Pancreas (tissue), 10 donors: ENCODE results near the gene WDPCP. TPM values are rescaled to one million over a fixed set of nuclear protein-coding genes. Genes with fewer than 3 reads are reported as not detected.
"Not testable (repeated sequence)": the region's sequence is repeated elsewhere in the genome, so short reads cannot be mapped to it uniquely, and the experiment has no call there.

Experiments used
- ATAC-seq, 4 donors: fragments of 200-7000 bp; cut with Tn5 transposase; one replicate each; pipeline versions ENCODE4 v1.8.0 to v1.9.1; 2020; ENCODE audit warnings: mild to moderate bottlenecking in 4 of 4, moderate library complexity in 4 of 4
- DNase-seq, 6 donors: peaks; one replicate each; pipeline ENCODE4 v3.0.0-alpha.2; 2020
- FAIRE-seq: peaks from 2 replicates; lab custom pipeline; 2012; peaks lifted over from hg19 to GRCh38; lab: Jason Lieb, UNC
- H3K27ac ChIP-seq, 4 donors: fragments of 200-600 bp; sonication (generic); 1 replicate in 3 of 4; 2 replicates in 1 of 4; pipeline versions ENCODE4 v1.5.0 to v1.8.0; 2020
- H3K27me3 ChIP-seq, 4 donors: fragments of 200-600 bp; one replicate each; pipeline ENCODE4 v1.8.0; 2021
- H3K36me3 ChIP-seq, 3 donors: fragments of 200-600 bp; sonication (generic) in 1 of 3; one replicate each; pipeline versions ENCODE4 v1.5.0 to v1.8.0; 2020 to 2021
- H3K4me1 ChIP-seq, 3 donors: fragments of 200-600 bp; one replicate each; pipeline ENCODE4 v1.8.0; 2021
- H3K4me3 ChIP-seq, 4 donors: fragments of 200-600 bp; sonication (generic) in 2 of 4; one replicate each; pipeline versions ENCODE4 v1.5.0 to v1.8.0; 2020 to 2021
- H3K9me3 ChIP-seq, 4 donors: fragments of 200-600 bp; one replicate each; pipeline ENCODE4 v1.8.0; 2021
- WGBS, 2 donors: extraction: QIAGEN DNeasy Blood & Tissue Kit; methylation state at CpG; one replicate each; pipeline ENCODE4 v1.1.7; 2013; 5-methylcytosine and 5-hydroxymethylcytosine counted together
- intact Hi-C, 3 donors: fragments of 100-400 bp; cut with DNase I; formaldehyde crosslinking; loops; one replicate each; pipeline versions ENCODE4 v1.11.1 to v1.14.2; 2022
- polyA plus RNA-seq, 2 donors: library from polyadenylated mRNA; stranded (reverse); fragments of 200-250 nt; gene quantifications; one replicate each; pipeline ENCODE4 v1.2.3, GENCODE V29; 2013
- total RNA-seq, 6 donors: library from RNA; stranded (reverse); fragmentation: NEBNext Ultra II Directional in 4 of 6; extraction: Animal tissue kit (Norgen Biotek cat#: 25700) in 4 of 6; gene quantifications; one replicate each; pipeline versions ENCODE4 v1.2.1 to v1.2.4, GENCODE V29; 2021 to 2023
- TF ChIP-seq, protein P1 (sequence below), 4 donors: fragments of 200-600 bp; sonication (generic) in 3 of 4; IDR thresholded peaks; one replicate each; pipeline versions ENCODE4 v1.5.0 to v1.8.0; 2021; ENCODE audit warnings: antibody characterized with exemption in 4 of 4
- donor health status: healthy with polysubstance abuse.
- donor health status: DM: no; HTN: no; CAD: no; lungs with moderate emphysema.
- donor health status: DM: no; HTN: no; CAD: no.
- donor health status: control.
- donor health status: control.
- donor health status: Bipolar disorder and iron deficiency.
- donor health status: DM: yes; HTN: yes; CAD: no.
- donor health status: DM: no; HTN: no; CAD: no.
- donor health status: DM: no; HTN: no; CAD: no.
- donor health status: DM: yes; HTN: yes; CAD: no.

WDPCP gene
- total and polyA plus RNA-seq, 8 donors = 1.9 to 6.1 (median 4.2) TPM

DNA sequence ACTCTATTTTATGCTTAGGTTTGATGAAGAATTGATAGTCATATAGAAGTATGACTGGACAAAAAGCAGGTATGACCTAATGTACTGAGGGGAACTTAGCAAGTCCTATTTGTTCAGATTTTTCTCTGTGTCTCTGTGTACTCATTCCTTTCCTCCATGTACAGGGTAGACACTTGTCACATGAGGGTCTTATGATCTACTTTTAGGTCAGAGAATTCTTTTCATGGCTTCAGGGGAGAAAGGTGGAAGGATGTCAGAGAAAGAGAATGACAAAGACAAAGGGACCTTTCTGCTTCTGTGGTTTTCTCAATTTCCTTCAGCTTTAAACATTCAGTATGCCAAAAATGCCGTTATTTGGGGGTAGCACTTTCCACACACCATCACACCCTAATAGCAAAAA lies 181.6 kb downstream of the WDPCP start:
- no peak for DNase-seq
- WGBS, 2 donors = 86 to 97% methylated on average over 1 of the region's 1 CpG
- H3K27ac ChIP-seq = no peak overlapping the region
- FAIRE-seq = no peak
- TF ChIP-seq, protein P1, sequence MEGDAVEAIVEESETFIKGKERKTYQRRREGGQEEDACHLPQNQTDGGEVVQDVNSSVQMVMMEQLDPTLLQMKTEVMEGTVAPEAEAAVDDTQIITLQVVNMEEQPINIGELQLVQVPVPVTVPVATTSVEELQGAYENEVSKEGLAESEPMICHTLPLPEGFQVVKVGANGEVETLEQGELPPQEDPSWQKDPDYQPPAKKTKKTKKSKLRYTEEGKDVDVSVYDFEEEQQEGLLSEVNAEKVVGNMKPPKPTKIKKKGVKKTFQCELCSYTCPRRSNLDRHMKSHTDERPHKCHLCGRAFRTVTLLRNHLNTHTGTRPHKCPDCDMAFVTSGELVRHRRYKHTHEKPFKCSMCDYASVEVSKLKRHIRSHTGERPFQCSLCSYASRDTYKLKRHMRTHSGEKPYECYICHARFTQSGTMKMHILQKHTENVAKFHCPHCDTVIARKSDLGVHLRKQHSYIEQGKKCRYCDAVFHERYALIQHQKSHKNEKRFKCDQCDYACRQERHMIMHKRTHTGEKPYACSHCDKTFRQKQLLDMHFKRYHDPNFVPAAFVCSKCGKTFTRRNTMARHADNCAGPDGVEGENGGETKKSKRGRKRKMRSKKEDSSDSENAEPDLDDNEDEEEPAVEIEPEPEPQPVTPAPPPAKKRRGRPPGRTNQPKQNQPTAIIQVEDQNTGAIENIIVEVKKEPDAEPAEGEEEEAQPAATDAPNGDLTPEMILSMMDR (IDR thresholded peaks at IDR 0.05) = no peak
- no peak overlapping the region for H3K4me3 ChIP-seq
- H3K9me3 ChIP-seq = no peaks in the 10 kb centered on the region
- H3K36me3 ChIP-seq = no peaks in the 10 kb centered on the region
- H3K27me3 ChIP-seq = no peaks in the 10 kb centered on the region
- no peaks in the 10 kb centered on the region for H3K4me1 ChIP-seq
- intact Hi-C loops = no loop called here
- ATAC-seq = no peak

DNA sequence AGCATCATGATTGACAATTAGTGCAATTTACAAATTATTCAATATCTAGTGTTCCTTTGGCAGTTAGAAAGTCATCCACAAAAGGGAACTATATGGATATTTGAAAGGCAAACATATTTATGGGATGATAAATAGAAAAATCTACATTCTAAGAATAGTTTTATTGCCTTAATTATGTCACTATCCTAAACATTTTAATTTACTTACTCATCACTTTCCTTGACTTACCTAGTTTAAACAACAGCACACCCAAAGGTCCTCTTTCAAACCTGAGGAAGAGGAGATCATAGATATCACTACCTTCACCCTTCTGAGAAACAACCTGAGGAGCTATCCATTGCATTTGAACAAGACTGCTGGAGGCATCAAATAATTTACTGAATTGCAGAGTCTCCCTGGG lies 184.5 kb downstream of the WDPCP start:
- H3K4me3 ChIP-seq = no peak overlapping the region
- intact Hi-C loops = no loop called here
- no peaks in the 10 kb centered on the region for H3K36me3 ChIP-seq
- DNase-seq = no peak
- ATAC-seq = no peak
- no peaks in the 10 kb centered on the region for H3K27me3 ChIP-seq
- FAIRE-seq = no peak
- H3K4me1 ChIP-seq = no peaks in the 10 kb centered on the region
- H3K27ac ChIP-seq = no peak overlapping the region
- H3K9me3 ChIP-seq = no peaks in the 10 kb centered on the region
- TF ChIP-seq, protein P1 (IDR thresholded peaks at IDR 0.05) = no peak

- H3K36me3 ChIP-seq = not testable (repeated sequence)
- WGBS, 2 donors = 78 to 96% methylated on average over 3 of the region's 3 CpGs
These were observed 185.4 kb downstream of the WDPCP start for GRCh38 chr2:63402889-63403288.

DNA sequence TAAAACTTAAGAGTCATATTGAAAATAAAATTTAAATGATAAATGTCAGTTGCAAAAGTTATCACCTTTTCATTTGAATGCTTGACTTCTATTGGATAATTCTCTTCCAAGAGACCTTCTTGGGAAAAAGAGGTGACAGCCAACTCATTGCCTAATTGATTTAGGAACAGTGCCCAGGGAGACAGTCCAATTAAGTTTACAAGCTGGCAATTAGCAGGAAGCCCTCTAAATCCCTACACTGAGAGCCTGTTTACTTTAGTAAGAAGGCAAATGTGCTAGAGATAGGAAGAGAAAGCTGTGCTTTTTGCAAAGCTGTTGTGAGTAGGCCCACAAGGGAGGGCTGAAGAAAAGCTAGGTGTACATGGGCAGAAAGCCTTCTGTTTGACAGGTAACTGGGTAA lies 189.1 kb downstream of the WDPCP start:
- H3K4me1 ChIP-seq = no peaks in the 10 kb centered on the region
- DNase-seq (no peak), FAIRE-seq (no peak), ATAC-seq (no peak)
- H3K9me3 ChIP-seq = no peaks in the 10 kb centered on the region
- H3K27me3 ChIP-seq = no peaks in the 10 kb centered on the region
- TF ChIP-seq, protein P1 (IDR thresholded peaks at IDR 0.05) = no peak
- intact Hi-C loops = no loop called here
- no peak overlapping the region for H3K27ac ChIP-seq
- no peaks in the 10 kb centered on the region for H3K36me3 ChIP-seq
- H3K4me3 ChIP-seq = no peak overlapping the region

More at GRCh38 chr2:63402889-63403288, 185.4 kb downstream of the WDPCP start:
- H3K9me3 ChIP-seq, H3K27me3 ChIP-seq, H3K27ac ChIP-seq, H3K4me1 ChIP-seq, FAIRE-seq, DNase-seq, intact Hi-C loops, H3K4me3 ChIP-seq, ATAC-seq: not testable (repeated sequence)

- no peak overlapping the region for H3K4me3 ChIP-seq
These were observed 208.8 kb downstream of the WDPCP start for GRCh38 chr2:63379451-63379850.

More at GRCh38 chr2:63379451-63379850, 208.8 kb downstream of the WDPCP start:
- FAIRE-seq (no peak), DNase-seq (no peak), ATAC-seq (no peak)
- H3K9me3 ChIP-seq = no peaks in the 10 kb centered on the region
- no peak overlapping the region for H3K27ac ChIP-seq
- TF ChIP-seq, protein P1 (IDR thresholded peaks at IDR 0.05) = no peak
- intact Hi-C loops = no loop called here
- H3K36me3 ChIP-seq = no peaks in the 10 kb centered on the region
- whole genome bisulfite sequencing, 2 donors = 91 to 97% methylated on average over 4 of the region's 4 CpGs
- H3K4me1 ChIP-seq = no peaks in the 10 kb centered on the region
- H3K27me3 ChIP-seq = no peaks in the 10 kb centered on the region
